Esophagus muscularis mucosa (tissue), 3 donors: ENCODE measurements around the gene RHBDF2.

Experiments
- CTCF ChIP-seq, 3 experiments: fragments of 200-600 bp in 2 of 3; fragments of 450-650 bp in 1 of 3; sonication (generic) in 2 of 3; IDR thresholded peaks; one replicate each; pipeline ENCODE4 v1.5.1; 2017 to 2019; ENCODE audit warnings: antibody characterized with exemption in 3 of 3, mild to moderate bottlenecking in 2 of 3, moderate library complexity in 1 of 3
- POLR2A ChIP-seq: fragments of 450-650 bp; IDR thresholded peaks from one replicate; pipeline ENCODE4 v1.6.1; 2017; ENCODE audit warnings: antibody characterized with exemption, moderate library complexity, mild to moderate bottlenecking, low read depth
- POLR2AphosphoS5 ChIP-seq, 2 donors: sonication (generic); formaldehyde crosslinking; IDR thresholded peaks; one replicate each; pipeline ENCODE4 v1.6.1; 2017; ENCODE audit warnings: antibody characterized with exemption in 2 of 2

- TF ChIP-seq CTCF (IDR thresholded peaks at IDR 0.05) (no peak), POLR2A (no peak), POLR2AphosphoS5 (IDR thresholded peaks at IDR 0.05) (peak; percentile 7 to 30)
These were observed 29.0 kb upstream of the RHBDF2 start for GRCh38 chr17:76530095-76530723.
